VCaP (cell line): Measurements from ENCODE around the gene CTNNA3.

ENCODE experiments used
- H3K27ac ChIP-seq: fragments of 450-650 bp; 2 replicates; pipeline ENCODE4 v1.5.1; 2017
- TF ChIP-seq, protein P1 (sequence below): fragments of 450-650 bp; conservative IDR thresholded peaks from 2 replicates; pipeline ENCODE4 v1.5.1; 2017; ENCODE audit warnings: mild to moderate bottlenecking, moderate library complexity

CTNNA3 gene

DNA sequence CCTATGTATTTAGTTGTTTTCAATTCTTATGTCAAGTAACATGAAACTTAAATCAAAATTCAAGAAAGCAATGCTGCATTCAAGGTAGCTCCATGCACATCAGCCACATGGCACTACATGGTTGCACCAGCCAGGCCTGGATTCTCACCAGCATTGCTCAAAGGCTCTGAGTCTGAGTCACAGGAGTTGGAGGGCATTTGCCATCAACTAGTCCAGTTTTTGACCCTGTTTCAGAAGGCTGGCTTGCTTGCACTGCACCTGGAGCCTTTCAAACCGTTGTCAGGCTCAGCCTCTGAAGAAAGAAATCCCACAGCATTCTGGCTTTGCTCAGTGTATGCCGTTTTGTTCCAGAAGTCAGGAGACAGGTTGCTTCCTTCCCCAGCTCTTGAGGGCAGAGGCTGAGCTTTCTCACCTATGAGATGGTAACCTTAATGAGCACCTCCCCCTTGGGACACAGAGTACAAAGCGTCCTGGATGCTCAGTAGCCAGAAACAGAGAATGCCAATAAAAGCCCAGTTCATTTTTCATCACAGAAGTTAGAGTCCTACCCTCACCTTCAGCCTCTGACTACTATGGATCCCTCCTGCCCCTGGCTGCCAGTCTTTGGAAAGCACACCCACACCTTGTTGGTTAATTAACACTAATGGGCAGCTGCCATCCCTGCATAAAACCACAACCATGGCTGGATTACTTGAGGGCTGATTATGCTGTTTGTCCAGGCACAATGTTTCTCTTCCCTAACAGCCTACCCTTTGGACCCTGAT lies 1058.5 kb downstream of the CTNNA3 start:
- TF ChIP-seq, protein P1, sequence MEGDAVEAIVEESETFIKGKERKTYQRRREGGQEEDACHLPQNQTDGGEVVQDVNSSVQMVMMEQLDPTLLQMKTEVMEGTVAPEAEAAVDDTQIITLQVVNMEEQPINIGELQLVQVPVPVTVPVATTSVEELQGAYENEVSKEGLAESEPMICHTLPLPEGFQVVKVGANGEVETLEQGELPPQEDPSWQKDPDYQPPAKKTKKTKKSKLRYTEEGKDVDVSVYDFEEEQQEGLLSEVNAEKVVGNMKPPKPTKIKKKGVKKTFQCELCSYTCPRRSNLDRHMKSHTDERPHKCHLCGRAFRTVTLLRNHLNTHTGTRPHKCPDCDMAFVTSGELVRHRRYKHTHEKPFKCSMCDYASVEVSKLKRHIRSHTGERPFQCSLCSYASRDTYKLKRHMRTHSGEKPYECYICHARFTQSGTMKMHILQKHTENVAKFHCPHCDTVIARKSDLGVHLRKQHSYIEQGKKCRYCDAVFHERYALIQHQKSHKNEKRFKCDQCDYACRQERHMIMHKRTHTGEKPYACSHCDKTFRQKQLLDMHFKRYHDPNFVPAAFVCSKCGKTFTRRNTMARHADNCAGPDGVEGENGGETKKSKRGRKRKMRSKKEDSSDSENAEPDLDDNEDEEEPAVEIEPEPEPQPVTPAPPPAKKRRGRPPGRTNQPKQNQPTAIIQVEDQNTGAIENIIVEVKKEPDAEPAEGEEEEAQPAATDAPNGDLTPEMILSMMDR, result no peak
- H3K27ac ChIP-seq, result no peak overlapping the region

DNA sequence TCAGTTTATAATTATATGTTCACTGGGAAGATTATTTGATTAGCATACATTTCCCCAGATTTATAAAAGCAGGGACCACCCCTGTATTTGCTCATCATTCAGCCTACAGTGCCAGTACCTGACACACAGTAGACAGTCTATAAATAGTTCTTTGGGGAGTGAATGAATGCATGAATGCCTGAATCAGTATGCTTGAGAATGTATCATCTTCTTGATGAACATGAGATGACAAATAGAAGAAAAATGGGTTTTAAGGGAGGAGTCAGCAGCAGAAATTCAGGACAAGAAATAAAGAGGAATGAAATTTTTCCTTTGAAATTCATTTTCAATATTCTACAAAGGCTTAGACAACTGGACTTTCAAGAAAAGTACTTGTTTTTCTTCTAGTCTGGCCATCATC lies 1066.0 kb downstream of the CTNNA3 start:
- H3K27ac ChIP-seq, result no peak overlapping the region
- TF ChIP-seq, protein P1, result no peak

DNA sequence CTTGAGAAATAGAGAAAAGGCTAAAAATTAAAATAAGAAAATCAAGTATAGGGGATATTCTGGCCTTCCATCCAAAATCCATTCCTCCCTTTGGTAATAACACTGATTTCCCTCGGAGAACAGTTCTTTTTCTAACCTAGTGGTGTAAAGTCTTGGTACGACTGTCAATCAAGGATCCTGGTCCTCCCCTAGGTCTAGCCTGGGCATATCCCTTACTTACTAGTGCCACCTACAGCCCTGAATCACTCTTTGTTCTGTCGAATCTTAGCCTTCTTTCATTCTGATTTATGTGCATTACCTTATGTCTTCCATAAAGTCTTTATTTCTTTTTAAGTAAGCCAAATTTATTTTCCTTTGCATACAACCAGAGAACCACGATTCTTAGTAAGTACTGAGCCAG lies 1068.8 kb downstream of the CTNNA3 start:
- no peak overlapping the region for H3K27ac ChIP-seq
- TF ChIP-seq, protein P1, result peak; percentile 66

DNA sequence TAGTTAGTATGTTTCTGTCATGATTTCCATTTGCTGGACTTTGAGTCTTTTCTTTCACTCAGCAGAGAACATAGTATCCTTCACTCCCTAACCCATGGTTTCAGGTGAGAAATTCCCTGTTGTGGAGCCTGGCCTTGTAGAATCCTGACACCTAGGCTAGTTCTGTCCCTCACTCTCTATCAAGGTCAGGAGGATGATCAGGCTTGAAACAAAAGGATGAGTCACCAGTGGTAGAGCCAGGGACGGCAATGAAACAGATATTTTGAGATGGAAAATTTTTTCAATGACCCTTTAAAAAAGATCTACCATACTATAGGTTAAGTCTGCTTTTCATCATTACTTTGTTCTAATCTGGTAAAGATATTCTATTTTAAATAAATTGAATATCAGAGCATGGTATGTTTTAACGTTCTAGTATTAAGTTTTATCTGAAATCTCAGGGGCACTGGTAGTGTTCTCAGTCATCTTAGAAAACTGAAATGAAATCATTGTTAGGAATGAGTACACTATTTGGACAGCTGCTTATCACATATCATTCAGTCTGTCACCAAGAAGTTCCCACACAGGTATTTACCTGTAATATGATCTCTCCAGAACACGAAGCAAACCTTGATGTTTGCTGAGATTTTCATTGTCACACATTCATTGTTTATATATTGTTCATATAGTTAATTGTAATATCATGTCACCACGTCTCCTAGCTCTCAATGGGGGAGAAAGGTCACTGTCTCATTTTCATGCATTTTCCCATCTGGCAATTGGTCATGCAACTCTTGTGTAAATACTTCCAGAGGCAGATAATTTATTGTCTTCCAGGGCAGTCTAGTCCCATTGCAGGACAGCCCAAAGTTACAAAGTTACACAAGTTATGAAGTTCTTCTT lies 1070.0 kb downstream of the CTNNA3 start:
- TF ChIP-seq, protein P1, result no peak
- no peak overlapping the region for H3K27ac ChIP-seq

DNA sequence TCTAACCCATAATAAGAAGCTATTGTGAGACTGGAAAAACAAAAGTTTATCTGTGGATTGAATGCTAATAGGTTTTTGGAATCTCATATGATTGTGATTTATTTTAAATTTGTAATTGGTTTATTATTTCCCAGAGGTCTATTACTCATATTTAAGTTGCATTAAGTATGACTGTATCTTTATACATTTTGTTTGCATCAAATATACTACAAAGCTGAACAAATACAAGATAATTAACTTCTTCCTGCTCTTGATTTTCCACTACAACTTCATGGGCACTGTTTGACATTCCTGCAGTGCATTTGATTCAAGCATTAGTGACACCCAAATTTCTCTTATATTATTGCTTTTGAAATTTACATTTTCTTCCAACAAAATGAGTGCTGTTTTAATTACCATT lies 1073.9 kb downstream of the CTNNA3 start:
- TF ChIP-seq, protein P1, result no peak
- H3K27ac ChIP-seq, result no peak overlapping the region

DNA sequence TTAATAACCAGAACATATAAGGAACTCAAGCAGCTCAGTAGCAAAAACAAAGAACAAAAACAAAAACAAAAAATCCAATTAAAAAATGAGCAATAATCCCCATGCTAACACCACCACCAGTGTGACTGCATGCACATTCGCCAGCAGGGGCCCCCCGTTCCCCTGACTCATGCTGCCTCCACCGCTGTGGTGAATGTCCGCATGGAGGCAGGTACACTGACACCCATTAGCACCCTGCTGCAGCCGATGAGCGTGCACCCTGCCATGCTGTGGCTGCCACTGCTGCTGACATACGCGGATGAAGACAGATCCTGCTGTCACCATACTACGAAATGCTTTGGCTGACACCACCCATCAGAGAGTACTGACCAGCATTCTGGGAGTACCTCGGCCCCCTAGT lies 1091.8 kb downstream of the CTNNA3 start:
- TF ChIP-seq, protein P1, result no peak
- H3K27ac ChIP-seq, result no peak overlapping the region

DNA sequence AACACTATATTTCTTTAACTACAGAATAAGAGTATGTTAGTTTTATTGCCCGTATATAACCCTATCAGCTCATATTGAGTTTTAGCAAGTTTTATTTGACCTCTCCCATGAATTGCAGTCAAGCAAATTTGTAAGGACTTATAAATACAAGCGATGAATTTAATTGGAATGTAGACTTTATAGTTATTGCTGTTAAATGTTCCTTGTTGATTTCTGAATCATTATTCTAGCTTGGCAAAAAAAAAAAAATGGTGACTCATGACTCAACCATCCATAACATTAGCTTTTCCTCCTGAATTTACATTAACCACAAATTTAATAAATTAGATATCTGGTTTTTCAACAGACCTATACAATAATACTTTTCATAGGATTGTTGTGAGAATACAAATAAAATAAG lies 1104.1 kb downstream of the CTNNA3 start:
- H3K27ac ChIP-seq, result no peak overlapping the region
- TF ChIP-seq, protein P1, result no peak
